Gastrocnemius medialis (tissue), 4 donors: ENCODE data around the gene FGF22. TPM values are rescaled to one million over a fixed set of nuclear protein-coding genes. Genes with fewer than 3 reads are reported as not detected.

Experiments
- ATAC-seq, 2 donors: fragments of 150-250 bp; one replicate each; pipeline ENCODE4 v1.9.1; 2016
- DNase-seq, 2 donors: peaks; one replicate each; pipeline ENCODE4 v3.0.0-alpha.2; 2019
- H3K27ac ChIP-seq, 4 donors: fragments of 200-600 bp; sonication (generic); 1 replicate in 1 of 4; 2 replicates in 3 of 4; pipeline ENCODE4 v1.5.1; 2016 to 2018; ENCODE audit warnings: mild to moderate bottlenecking in 2 of 4, moderate library complexity in 1 of 4
- H3K27me3 ChIP-seq, 3 donors: fragments of 200-600 bp; sonication (generic) in 2 of 3; 1 replicate in 1 of 3; 2 replicates in 2 of 3; pipeline versions ENCODE4 v1.5.1 to v1.6.0; 2016 to 2019; ENCODE audit warnings: mild to moderate bottlenecking in 1 of 3, moderate library complexity in 1 of 3
- H3K36me3 ChIP-seq, 2 donors: fragments of 200-600 bp; sonication (generic) in 1 of 2; one replicate each; pipeline ENCODE4 v1.5.1; 2017 to 2018
- H3K4me1 ChIP-seq, 2 donors: fragments of 200-600 bp; sonication (generic) in 1 of 2; one replicate each; pipeline ENCODE4 v1.5.1; 2016 to 2017; ENCODE audit warnings: mild to moderate bottlenecking in 2 of 2
- H3K4me3 ChIP-seq, 4 donors: fragments of 200-600 bp; sonication (generic) in 3 of 4; 1 replicate in 1 of 4; 2 replicates in 3 of 4; pipeline ENCODE4 v1.5.1; 2016 to 2019; ENCODE audit warnings: mild to moderate bottlenecking in 2 of 4
- H3K9me3 ChIP-seq, 3 donors: fragments of 200-600 bp; sonication (generic) in 2 of 3; 1 replicate in 1 of 3; 2 replicates in 2 of 3; pipeline ENCODE4 v1.5.1; 2016 to 2019
- CTCF ChIP-seq, 5 experiments: fragments of 450-650 bp in 3 of 5; fragments of 200-600 bp in 2 of 5; sonication (generic) in 2 of 5; IDR thresholded peaks in 4 of 5; conservative IDR thresholded peaks in 1 of 5; 1 replicate in 4 of 5; 2 replicates in 1 of 5; pipeline ENCODE4 v1.5.1; 2016 to 2019; ENCODE audit warnings: antibody characterized with exemption in 5 of 5, mild to moderate bottlenecking in 3 of 5, moderate library complexity in 3 of 5
- POLR2A ChIP-seq, 2 donors: fragments of 450-650 bp; IDR thresholded peaks; one replicate each; pipeline ENCODE4 v1.6.1; 2017; ENCODE audit warnings: antibody characterized with exemption in 2 of 2, mild to moderate bottlenecking in 2 of 2, moderate library complexity in 2 of 2
- in situ Hi-C, 4 donors: fragments of 200-750 bp; cut with MboI; loops; one replicate each; pipeline versions ENCODE4 v1.15.0 to v1.8.0; 2017; ENCODE audit warnings: low sequenced_read_pairs in 4 of 4
- intact Hi-C: fragments of 100-400 bp; cut with DNase I; formaldehyde crosslinking; loops from one replicate; pipeline ENCODE4 v1.15.1; 2023; ENCODE audit warnings: low total_unique reads
- total RNA-seq, 4 donors: library from RNA; depleted of rRNA; stranded (reverse); fragments of >200 nt; gene quantifications; one replicate each; pipeline versions ENCODE4 v1.1.0 to v1.2.3, GENCODE V29; 2016

FGF22 gene
- total RNA-seq, 4 donors from 2014 or later, result not detected

GRCh38 chr19:648305-648704 is 8.6 kb downstream of the FGF22 start:
- DNase-seq (no peak), ATAC-seq (no peak)
- in situ Hi-C loops, result no loop called here
- H3K9me3 ChIP-seq, result no peaks in the 10 kb centered on the region
- TF ChIP-seq POLR2A (IDR thresholded peaks at IDR 0.05), result no peak
- no peak for TF ChIP-seq CTCF (IDR thresholded peaks at IDR 0.05 in 4 of 5, conservative IDR thresholded peaks at IDR 0.05 in 1 of 5)
- intact Hi-C loops, result no loop called here
- peaks cover 0 to 50% of the 10 kb centered on the region in 2 donors for H3K36me3 ChIP-seq
- no peak overlapping the region for H3K27ac ChIP-seq
- no peaks in the 10 kb centered on the region for H3K27me3 ChIP-seq
- H3K4me3 ChIP-seq, result no peak overlapping the region
- no peaks in the 10 kb centered on the region for H3K4me1 ChIP-seq

DNA sequence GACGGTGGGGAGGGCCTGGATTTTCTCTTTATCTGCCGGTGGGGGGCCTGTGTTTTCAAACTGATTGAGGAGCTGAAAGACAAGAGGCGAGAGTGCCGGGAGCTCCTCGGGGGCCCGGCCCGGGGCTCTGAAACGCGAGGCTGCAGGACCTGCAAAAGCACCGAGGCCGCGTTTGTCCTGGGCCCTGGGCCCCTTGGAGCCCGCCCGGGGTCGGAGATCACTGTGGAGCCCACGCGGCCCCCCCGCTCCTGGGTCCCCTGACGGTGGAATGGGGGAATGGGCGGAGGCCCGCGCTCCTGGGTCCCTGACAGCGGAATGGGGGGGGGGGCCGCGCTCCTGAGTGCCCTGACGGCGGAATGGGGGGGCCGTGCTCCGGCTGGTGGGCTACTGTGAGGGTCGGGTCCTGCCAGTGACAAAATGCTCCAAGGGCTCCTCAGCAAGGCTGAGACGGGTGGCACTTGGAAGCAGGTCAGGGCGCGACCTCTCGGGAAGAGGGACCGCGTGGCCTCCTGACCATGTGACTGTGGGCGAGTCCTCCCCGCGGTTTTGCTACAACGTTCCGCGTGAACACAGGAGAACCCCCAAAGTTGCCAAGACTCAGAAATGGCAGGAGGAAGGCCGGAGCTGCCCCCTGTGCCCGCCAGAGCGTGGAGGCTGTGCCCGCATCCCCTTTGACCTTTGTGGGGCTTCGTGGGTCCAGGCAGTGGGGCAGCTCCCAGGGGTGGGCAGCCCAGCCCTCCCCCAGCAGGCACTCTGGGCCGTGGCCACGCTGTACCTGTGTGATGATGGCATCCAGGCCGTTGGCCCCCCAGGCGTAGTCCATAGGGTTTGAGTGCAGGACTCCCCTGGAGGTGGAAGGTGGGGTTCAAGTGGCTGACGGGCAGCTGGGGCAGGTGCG is 9.5 kb downstream of the FGF22 start:
- intact Hi-C loops, result no loop called here
- no peaks in the 10 kb centered on the region for H3K27me3 ChIP-seq
- TF ChIP-seq CTCF (IDR thresholded peaks at IDR 0.05 in 4 of 5, conservative IDR thresholded peaks at IDR 0.05 in 1 of 5) (no peak), POLR2A (IDR thresholded peaks at IDR 0.05) (no peak)
- ATAC-seq, result no peak
- in situ Hi-C loops, result no loop called here
- no peak overlapping the region for H3K4me3 ChIP-seq
- no peak overlapping the region for H3K27ac ChIP-seq
- H3K9me3 ChIP-seq, result no peaks in the 10 kb centered on the region
- H3K36me3 ChIP-seq, result peaks cover 0 to 50% of the 10 kb centered on the region in 2 donors
- DNase-seq, result no peak
- H3K4me1 ChIP-seq, result no peaks in the 10 kb centered on the region

- Histone ChIP-seq H3K4me1 (no peaks in the 10 kb centered on the region), H3K27ac (no peak overlapping the region), H3K4me3 (no peak overlapping the region), H3K27me3 (no peaks in the 10 kb centered on the region), H3K36me3 (peaks cover 0 to 50% of the 10 kb centered on the region in 2 donors), H3K9me3 (no peaks in the 10 kb centered on the region)
- intact Hi-C loops (no loop called here), in situ Hi-C loops (no loop called here)
- ATAC-seq (no peak), DNase-seq (no peak)
- no peak for TF ChIP-seq CTCF (IDR thresholded peaks at IDR 0.05 in 4 of 5, conservative IDR thresholded peaks at IDR 0.05 in 1 of 5)
Measured at GRCh38 chr19:650121-650520, 10.4 kb downstream of the FGF22 start.

DNA sequence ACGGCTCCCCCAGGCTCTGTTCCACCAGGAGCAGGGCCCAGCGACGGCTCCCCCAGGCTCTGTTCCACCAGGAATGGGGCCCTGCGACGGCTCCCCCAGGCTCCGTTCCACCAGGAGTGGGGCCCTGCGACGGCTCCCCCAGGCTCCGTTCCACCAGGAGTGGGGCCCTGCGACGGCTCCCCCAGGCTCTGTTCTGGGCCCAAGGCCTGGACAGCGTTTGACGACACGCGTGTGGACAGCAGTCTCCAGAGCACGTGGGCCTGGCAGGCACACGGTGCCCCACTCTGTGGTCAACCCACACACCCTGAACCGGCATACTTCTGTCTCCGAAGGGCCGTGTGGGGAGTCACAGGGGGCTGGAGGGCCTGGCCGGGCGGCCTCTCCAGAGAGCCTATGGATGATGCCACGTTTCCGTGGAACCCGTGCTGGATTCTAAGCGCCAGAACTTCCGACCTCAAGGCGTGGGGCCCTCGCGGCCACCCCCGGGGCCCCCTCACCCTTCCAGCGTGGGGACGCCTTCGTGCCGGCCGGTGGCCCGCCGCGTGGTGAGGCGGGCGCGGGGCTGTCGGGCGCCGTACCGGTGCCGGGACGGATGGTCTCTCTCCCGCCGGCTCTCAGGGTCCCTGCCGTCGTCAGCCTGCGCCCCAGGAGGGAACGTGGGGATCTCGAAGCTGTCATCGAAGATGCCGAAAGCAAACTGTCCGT is 11.6 kb downstream of the FGF22 start:
- no peak for ATAC-seq
- intact Hi-C loops, result no loop called here
- Histone ChIP-seq H3K4me3 (no peak overlapping the region), H3K27ac (no peak overlapping the region), H3K27me3 (no peaks in the 10 kb centered on the region), H3K4me1 (no peaks in the 10 kb centered on the region), H3K9me3 (no peaks in the 10 kb centered on the region), H3K36me3 (peaks cover 0 to 43% of the 10 kb centered on the region in 2 donors)
- no peak for DNase-seq
- TF ChIP-seq CTCF (IDR thresholded peaks at IDR 0.05 in 4 of 5, conservative IDR thresholded peaks at IDR 0.05 in 1 of 5) (no peak), POLR2A (IDR thresholded peaks at IDR 0.05) (no peak)
- in situ Hi-C loops, result no loop called here
